PC-3 (cell line): ENCODE results near the gene COP1.

Experiments used
- CTCF ChIP-seq: fragments of 300-600 bp; sonication (generic); conservative IDR thresholded peaks from 2 replicates; pipeline ENCODE4 v1.5.1; 2017; ENCODE audit warnings: antibody characterized with exemption, low read depth, mild to moderate bottlenecking, low read length
- EZH2 ChIP-seq: fragments of 300-600 bp; sonication (generic); IDR thresholded peaks from one replicate; pipeline ENCODE4 v1.6.1; 2017; ENCODE audit warnings: antibody characterized with exemption, mild to moderate bottlenecking, low read length; ENCODE audit not compliant: unreplicated experiment

DNA sequence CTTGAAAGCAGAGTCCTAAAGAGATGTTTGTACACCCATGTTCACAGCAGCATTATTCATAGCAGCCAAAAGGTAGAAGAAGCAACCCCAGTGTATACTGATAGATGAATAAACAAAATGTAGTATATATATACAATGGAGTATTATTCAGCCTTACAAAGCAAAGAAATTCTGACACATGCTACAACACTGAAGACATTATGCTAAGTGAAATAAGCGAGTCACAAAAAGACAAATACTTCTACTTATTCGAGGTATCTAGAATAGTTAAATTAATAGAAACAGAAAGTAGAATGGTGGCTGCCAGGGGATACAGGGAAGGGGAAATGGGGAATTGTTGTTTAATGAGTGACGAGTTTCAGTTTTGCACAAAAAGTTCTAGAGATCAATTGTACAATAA is 23.5 kb downstream of the COP1 start:
- TF ChIP-seq CTCF (no peak), EZH2 (no peak)
